ENCODE results near the gene POU4F2.
"Not testable (repeated sequence)": the region's sequence is repeated elsewhere in the genome, so short reads cannot be mapped to it uniquely, and the experiment has no call there.

POU4F2 gene

GRCh38 chr4:146655521-146655856, 16.8 kb downstream of the POU4F2 start:
- DNase-seq, result no peak

GRCh38 chr4:146661367-146661766, 22.7 kb downstream of the POU4F2 start:
- DNase-seq, result no peak

GRCh38 chr4:146663968-146664311, 25.2 kb downstream of the POU4F2 start:
- DNase-seq, result not testable (repeated sequence)

- no peak for DNase-seq
Observed at GRCh38 chr4:146674829-146675570, 36.3 kb downstream of the POU4F2 start.

Measured in CD4-positive, alpha-beta T cell treated with Interleukin-10 for 1 hour (primary cell).